Sigmoid colon (tissue), 4 donors: Measurements from ENCODE around the gene CHCHD4.
"Not testable (repeated sequence)": the region's sequence is repeated elsewhere in the genome, so short reads cannot be mapped to it uniquely, and the experiment has no call there.

ENCODE experiments used
- CTCF ChIP-seq, 4 experiments: fragments of 450-650 bp in 3 of 4; fragments of 200-600 bp in 1 of 4; IDR thresholded peaks; one replicate each; pipeline ENCODE4 v1.5.1; 2016 to 2019; ENCODE audit warnings: antibody characterized with exemption in 4 of 4, mild to moderate bottlenecking in 3 of 4, moderate library complexity in 2 of 4
- POLR2AphosphoS5 ChIP-seq, 4 donors: sonication (generic); formaldehyde crosslinking; IDR thresholded peaks; one replicate each; pipeline ENCODE4 v1.6.1; 2017; ENCODE audit warnings: antibody characterized with exemption in 4 of 4

GRCh38 chr3:14091959-14092358, 32.7 kb downstream of the CHCHD4 start:
- not testable (repeated sequence) for TF ChIP-seq POLR2AphosphoS5, CTCF (IDR thresholded peaks at IDR 0.05)
